GM18505 (cell line): ENCODE results near the gene TBC1D25.
"Not testable (repeated sequence)": the region's sequence is repeated elsewhere in the genome, so short reads cannot be mapped to it uniquely, and the experiment has no call there.

Experiments used
- ATAC-seq: cut with Tn5 transposase; IDR thresholded peaks from one replicate; pipeline ENCODE4 v1.9.1; 2021; ENCODE audit not compliant: unreplicated experiment
- POLR2A ChIP-seq: IDR thresholded peaks from 4 replicates; pipeline ENCODE4 v1.6.1; 2011; ENCODE audit warnings: borderline replicate concordance; ENCODE audit not compliant: insufficient read depth, insufficient read length; ENCODE audit errors: extremely low read depth

Gene TBC1D25

GRCh38 chrX:48548871-48549270, 9.4 kb downstream of the TBC1D25 start:
- no peak for ATAC-seq
- no peak for TF ChIP-seq POLR2A

GRCh38 chrX:48555731-48556325, 16.3 kb downstream of the TBC1D25 start:
- ATAC-seq, result not testable (repeated sequence)

GRCh38 chrX:48558271-48558670, 18.8 kb downstream of the TBC1D25 start:
- no peak for TF ChIP-seq POLR2A
- no peak for ATAC-seq

- no peak for TF ChIP-seq POLR2A
- ATAC-seq, result no peak
Observed at GRCh38 chrX:48559636-48560035, 20.1 kb downstream of the TBC1D25 start.

- no peak for ATAC-seq
Observed at GRCh38 chrX:48560056-48560455, 20.5 kb downstream of the TBC1D25 start.

GRCh38 chrX:48560681-48561080, 21.2 kb downstream of the TBC1D25 start:
- TF ChIP-seq POLR2A, result no peak
- ATAC-seq, result no peak

More at GRCh38 chrX:48560056-48560455, 20.5 kb downstream of the TBC1D25 start:
- TF ChIP-seq POLR2A, result no peak

- no peak for TF ChIP-seq POLR2A
- ATAC-seq, result peak; percentile 30
Observed at GRCh38 chrX:48569958-48570357, 30.4 kb downstream of the TBC1D25 start.

- TF ChIP-seq POLR2A, result no peak
- no peak for ATAC-seq
Observed at GRCh38 chrX:48573690-48574269, 34.3 kb downstream of the TBC1D25 start.

- peak; percentile 85 for ATAC-seq
- TF ChIP-seq POLR2A, result peak; percentile 94
Observed at GRCh38 chrX:48574270-48575266, 35.1 kb downstream of the TBC1D25 start, which contains the start of gene RBM3. TSS of gene RBM3 (plus strand) at chrX:48574484. CDS start at chrX:48575181, 697 bp downstream.

- TF ChIP-seq POLR2A, result no peak
- ATAC-seq, result no peak
Observed at GRCh38 chrX:48575642-48576041, 36.1 kb downstream of the TBC1D25 start.

GRCh38 chrX:48576108-48576507, 36.6 kb downstream of the TBC1D25 start:
- ATAC-seq, result no peak
- TF ChIP-seq POLR2A, result no peak

GRCh38 chrX:48578661-48579128, 39.2 kb downstream of the TBC1D25 start:
- no peak for TF ChIP-seq POLR2A
- ATAC-seq, result no peak

- ATAC-seq, result no peak
- no peak for TF ChIP-seq POLR2A
Observed at GRCh38 chrX:48579259-48579658, 39.7 kb downstream of the TBC1D25 start.

GRCh38 chrX:48580662-48581061, 41.1 kb downstream of the TBC1D25 start:
- no peak for ATAC-seq
- no peak for TF ChIP-seq POLR2A

- ATAC-seq, result no peak
- TF ChIP-seq POLR2A, result no peak
Observed at GRCh38 chrX:48584698-48585097, 45.2 kb downstream of the TBC1D25 start.
